NK-92 (cell line): ENCODE measurements around the gene IRF8.

Experiments used
- DNase-seq: peaks from one replicate; lab custom pipeline; 2025; ENCODE audit not compliant: unreplicated experiment; lab: John Stamatoyannopoulos, UW

The IRF8 gene

DNA sequence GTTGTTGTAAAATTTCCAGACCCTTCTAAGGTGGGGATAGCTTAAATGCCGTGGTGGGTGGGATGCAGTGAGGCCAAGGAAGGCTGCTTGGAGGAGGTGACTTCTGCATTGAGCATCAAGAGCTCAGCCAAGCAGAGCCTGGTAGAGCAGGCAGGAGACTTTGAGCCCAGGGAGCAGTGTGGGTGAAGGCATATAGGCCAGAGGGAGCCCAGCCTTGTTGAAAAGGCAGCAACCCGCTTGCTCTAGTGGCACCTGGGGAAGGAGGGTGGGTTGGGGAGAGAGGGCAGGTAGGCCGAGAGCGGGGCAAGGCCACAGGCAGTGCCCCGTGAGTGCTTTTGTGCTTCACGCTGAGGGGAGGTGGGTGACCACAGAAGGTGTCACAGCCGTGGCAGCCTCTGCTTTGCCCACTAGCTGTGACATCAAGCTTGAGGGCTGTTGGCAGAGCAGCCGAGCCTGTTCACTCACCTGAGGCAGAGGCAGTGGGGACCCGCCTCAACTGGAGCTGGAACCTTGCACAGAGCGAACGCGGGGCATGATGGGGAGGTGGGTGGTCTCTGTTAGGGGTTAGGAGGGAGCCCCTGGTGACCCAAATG, 56.1 kb downstream of the IRF8 start:
- DNase-seq: no peak

DNA sequence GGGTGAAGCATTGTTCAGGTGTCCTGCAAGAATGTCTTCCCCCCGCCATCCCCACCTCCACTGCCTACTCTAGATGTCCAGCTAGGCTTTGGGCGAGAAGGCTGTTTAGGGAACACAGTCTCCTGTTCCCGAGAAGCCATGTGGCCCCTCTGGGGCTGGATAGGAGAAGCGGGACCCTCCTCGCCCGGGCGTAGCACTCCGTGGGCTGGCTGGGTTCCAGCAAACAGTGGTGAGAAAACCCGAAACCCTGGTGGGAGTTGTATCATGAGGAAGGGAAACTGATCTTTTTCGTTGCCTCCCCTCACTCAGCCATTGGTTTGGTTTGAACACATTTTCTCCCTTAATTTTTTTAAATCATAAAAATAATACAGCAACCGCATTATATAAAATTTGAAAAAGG, 56.6 kb downstream of the IRF8 start:
- DNase-seq: no peak

DNA sequence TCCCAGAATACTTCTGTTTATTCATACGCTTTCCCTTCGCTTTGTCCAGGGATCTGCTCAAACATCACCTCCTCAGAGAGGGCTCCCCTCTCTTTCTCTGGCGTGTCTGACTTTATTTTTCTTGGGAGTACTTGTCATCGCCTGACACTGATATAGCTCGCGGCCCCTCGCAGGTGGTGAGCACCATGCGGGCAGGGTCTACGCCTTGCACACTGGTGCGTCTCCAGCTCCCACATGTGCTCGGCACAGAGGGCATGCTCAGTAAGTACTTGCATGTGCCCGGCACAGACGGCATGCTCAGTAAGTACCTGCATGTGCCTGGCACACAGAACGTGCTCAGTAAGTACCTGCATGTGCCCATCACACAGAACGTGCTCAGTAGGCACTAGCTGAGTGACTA, 57.5 kb downstream of the IRF8 start:
- no peak for DNase-seq

- DNase-seq: no peak
Measured at GRCh38 chr16:85958731-85959130, 59.8 kb downstream of the IRF8 start.

- no peak for DNase-seq
Measured at GRCh38 chr16:85959686-85960085, 60.7 kb downstream of the IRF8 start.

DNA sequence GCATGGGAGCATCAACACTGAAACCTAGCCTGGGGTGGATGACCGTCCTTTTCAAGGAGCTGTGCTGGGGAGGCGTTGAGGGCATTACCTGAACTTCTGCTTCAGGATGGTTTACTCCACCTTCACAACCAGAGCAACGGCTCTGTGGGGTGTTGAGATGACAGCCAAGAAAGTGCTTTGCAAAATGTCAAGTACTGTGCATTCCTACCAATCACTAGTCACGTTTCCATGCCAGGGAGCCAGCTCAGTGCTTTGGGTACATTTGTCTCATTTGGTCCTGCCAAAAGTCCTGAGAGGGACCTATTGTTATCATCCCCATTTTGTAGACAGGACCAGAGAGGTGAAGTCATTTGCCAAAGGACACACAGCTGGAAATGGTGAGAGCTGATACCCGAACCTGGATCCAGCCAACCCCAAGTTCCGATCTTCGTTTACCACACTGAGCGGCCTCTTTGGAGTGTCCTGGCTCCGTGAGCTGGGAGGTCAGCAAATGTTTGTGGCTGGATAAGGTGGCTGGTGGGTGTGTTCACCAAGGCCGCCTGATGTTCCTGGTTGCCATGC, 61.6 kb downstream of the IRF8 start:
- no peak for DNase-seq

DNA sequence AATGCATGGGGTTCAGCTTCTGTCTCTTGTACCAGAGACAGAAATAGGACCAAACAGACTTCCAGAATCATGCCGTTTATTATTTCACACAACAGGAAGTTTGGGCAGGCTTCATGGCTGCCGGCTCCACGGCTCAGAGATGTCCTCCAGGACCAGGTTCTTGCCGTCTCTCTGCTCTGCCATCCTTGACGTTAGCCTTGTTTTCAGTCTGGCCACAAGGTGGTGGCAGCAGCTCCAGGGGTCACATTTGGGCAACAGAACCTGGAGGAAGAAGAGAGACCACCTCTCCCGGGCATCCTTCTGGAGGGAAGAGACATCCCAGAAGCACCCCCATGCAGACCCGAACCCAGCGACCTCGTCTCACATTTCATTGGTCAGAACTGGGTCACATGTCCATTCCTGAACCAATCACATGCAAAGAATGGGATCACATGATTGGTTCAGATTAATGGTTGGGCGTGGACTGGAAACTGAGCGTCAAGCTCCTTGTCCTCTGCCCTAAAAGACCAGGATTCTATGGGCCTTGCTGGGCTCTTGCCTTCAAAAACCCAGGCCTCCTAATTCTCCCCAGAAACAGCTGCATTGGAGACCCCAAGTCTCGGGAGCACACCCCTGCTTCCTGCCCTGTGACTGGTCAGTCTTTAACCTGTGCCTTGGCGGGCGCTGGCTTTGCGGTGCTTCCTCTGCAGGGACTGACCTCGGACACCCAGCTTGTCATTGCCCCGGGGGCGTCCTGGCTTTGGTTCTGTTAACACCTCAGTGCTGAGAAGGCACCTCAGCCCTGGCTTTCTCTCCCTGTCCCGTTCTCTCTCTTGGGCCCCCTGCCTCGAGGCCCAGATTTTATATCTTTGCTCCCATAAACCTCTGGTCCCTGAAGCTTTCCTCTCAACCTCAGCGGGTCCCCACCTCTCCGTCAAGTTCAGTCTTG, 63.3 kb downstream of the IRF8 start:
- no peak for DNase-seq

GRCh38 chr16:85963753-85964285, 64.9 kb downstream of the IRF8 start:
- DNase-seq: no peak

- DNase-seq: no peak
Measured at GRCh38 chr16:85965125-85965524, 66.2 kb downstream of the IRF8 start.

DNA sequence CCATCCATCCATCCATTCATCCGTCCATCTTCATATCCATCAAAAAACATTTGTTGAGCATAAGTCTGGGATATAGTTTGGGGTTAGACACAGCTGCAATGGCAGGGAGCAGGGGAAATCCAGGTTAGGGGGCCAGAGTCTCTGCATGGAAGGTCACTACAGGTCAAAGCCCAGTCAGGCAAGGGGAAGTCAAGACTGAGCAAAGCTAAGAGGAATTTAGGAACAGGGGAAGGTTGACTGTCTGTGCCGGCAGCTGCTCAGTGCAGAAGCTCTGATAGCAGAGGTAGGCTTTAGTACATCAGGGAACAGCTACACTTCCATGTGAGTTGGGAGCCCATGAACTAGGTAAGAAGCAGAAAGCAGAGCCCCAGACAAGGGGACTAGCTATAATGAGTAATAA, 68.1 kb downstream of the IRF8 start:
- no peak for DNase-seq

DNA sequence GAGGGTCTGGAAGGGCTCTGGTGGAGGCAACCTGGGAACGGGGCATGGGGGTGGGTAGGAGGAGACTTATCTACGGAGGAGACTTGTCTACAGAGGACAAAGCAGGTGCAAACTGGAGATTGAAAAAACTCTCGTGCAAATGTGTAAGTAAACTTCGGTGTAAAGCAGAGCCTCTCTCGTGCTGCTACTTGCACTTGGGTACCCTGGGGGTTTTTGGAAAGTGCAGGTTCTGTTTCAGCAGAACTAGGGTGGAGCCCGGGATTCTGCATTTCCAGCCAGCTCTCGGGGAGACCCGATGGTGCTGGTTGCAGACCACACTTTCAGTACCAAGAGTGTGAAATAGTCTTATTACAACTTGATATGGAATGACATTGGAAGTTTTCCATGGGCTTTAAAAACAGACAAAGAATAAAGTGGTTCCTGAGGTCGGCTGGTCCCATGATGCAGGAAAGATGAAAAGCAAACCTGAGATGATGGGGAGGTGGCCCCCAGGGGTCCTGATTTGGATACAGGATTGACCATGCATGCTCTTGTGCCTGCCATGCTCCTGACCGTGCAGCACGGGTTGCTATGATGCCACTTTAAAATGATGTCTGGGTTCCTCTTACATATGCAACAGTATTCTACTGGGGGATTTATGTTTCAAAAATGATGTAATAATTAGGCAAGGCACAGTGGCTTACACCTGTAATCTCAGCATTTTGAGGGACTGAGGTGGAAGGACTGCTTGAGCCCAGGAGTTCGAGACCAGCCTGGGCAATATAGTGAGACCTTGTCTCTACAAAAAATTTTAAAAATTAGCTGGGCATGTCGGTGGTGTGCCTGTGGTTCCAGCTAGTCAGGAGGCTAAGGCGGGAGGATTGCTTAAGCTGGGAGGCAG, 69.3 kb downstream of the IRF8 start:
- no peak for DNase-seq

GRCh38 chr16:85969159-85969558, 70.2 kb downstream of the IRF8 start:
- DNase-seq: no peak

DNA sequence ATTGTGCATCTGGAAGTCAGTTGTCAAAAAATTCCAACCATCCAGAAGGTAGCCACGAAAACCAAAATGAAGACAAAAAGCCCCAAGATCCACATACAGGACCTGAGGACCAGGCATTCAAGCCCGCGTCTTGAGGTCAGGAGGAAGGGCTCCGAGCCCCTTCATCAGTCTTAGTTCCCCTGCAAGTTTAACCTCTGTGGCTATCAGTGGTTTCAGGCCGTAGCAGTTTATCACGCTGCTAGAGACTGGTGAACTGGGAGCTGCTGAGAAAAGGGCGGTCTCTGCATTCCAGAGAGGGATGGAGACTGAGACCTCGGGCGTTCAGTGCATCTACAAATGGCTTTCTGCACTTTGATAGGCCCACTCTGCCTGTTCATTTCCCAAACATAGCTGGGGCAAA, 70.6 kb downstream of the IRF8 start:
- DNase-seq: no peak

DNA sequence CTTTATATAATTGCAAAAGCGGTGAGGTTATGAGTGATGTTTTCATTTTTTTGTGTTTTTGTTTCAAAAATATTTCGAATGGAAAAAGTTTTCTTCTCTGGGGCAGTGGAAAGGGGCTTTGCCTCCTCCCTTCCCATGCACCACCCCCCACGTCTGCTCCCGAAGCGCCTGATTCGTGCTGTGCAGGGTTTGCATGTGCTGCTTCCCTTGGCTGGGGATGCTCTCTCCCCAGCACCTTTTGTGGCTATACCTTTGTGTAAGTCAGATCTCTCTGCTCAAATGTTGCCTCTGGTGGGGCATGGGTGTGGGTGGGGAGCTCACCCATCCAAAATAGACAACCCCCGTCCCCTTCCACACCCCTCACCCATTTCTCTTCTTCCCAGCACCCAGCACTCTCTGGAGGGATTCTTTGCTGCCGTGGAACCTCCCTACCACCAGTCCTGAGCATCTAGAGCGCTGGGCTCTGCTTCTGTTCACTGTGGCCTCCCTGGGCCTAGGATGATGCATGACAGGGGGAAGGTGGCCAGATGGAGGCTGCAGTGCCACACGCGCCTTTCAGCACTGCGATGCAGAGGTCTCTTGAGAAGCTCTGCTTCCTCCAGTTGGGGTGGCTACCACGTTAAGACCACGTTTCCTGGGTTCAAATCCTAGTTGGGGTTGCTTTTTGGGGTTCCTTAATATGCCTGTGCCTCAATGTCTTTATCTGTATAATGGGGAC, 71.2 kb downstream of the IRF8 start:
- DNase-seq: no peak

DNA sequence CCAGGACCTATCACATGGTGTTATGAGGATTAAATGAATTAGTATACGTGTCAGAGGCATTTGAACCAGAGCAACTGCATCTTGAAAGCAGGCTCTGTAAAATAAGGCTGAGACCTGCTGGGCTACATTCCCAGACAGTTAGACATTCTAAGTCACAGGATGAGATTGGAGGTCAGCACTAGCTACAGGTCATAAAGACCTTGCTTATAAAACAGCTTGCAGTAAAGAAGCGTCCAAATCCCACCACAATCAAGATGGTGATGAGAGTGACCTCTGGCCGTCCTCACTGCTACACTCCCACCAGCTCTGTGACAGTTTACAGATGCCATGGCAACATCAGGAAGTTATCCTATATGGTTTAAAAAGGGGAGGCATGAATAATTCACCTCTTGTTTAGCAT, 71.8 kb downstream of the IRF8 start:
- no peak for DNase-seq
